M059J (cell line): Measurements from ENCODE around the gene HSPG2. TPM values are rescaled to one million over a fixed set of nuclear protein-coding genes. Genes with fewer than 3 reads are reported as not detected.
"Not testable (repeated sequence)": the region's sequence is repeated elsewhere in the genome, so short reads cannot be mapped to it uniquely, and the experiment has no call there.

Source experiments
- DNase-seq: peaks from one replicate; pipeline ENCODE4 v3.0.0-alpha.2; 2012; ENCODE audit warnings: low read depth
- total RNA-seq: library from RNA; depleted of rRNA; stranded (reverse); fragments of >200 nt; shearing (Covaris generic); gene quantifications from 2 replicates; pipeline ENCODE4 v1.2.3, GENCODE V29; 2014

The HSPG2 gene
- total RNA-seq, 1 experiment from 2014 or later: 60.5 TPM

DNA sequence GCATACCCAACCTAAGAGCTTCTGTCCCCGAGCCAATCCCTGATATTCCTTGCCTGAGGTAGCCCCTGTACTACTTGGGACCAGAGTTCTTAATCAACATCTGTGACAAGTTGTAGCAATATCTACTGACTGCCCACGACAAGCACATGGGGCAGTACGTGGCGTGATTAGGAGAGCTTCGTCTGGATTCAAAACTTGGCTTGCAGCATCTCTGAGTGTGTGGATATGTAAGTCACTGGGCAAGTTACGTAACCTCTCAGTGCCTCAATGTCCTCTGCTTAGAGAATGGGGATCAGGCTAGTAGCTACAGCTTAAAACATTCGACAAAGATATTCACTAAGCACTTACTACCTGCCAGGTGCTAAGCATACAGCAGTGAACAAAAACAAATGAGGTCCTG is 5.0 kb downstream of the HSPG2 start:
- DNase-seq: no peak

DNA sequence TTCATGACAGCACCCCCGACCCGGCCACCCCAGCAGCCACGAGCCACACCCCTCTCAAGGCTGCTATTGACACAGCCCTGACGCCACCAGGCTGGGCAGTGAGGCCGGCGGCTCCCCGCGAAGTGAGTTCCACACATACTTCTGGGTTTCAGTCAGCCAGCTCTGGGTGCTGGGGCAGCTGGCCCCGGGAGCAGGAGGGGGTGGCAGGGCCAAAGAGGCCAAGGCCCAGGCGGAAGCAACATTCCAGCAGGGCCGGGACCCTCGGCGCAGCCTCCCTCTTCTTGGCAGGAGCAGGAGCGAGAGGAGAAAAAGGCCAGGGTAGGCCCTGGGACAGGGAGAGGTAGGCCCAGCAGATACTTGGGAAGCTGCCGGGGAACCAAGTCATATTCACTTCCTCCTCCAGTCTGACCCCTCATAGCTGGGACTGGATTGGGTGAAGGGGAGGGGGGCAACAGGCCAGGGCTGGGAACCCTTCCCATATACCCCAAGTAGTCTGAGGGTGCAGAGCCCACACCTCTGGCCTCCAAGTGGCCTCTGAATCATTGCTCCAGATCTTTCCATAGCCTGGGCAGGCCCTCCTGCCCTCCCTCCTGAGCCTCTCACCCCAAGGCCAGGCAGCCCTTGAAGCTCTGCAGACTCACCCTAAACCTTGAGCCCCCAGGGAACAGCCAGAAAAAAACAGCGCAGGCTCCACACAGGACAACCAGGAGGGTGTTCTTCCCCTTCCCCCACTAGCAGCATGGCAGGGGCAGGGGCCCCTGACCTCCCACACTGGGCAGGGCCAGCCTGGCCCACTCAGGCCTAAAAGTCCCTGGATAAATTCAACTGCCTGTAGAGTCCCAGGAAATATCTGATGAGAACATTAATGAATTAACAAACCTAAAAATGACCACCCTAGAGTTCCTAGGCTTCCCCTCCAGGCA is 5.7 kb downstream of the HSPG2 start:
- peak; percentile 96 for DNase-seq

DNA sequence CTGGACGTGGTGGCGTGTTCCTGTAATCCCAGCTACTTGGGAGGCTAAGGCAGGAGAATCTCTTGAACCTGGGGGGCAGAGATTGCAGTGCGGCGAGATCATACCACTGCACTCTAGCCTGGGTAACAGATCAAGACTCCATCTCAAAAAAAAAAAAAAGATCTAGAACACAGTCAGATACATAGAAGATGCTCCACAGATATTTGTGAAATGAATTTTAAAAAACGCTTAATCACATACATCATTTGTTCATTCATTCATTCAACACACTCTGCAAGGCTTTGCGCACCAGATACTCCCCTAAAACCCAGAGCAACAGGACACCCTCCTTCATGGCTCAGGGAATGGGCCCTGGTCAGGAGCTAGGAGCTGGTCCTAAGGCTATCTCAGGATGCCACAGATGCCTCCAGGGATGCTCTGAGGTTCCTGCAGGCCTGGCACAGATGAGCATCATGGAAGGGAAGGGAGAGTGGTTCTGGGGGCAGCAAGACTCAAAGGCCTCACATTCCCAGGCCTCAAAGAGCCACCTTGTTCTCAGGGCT is 6.4 kb downstream of the HSPG2 start:
- no peak for DNase-seq

DNA sequence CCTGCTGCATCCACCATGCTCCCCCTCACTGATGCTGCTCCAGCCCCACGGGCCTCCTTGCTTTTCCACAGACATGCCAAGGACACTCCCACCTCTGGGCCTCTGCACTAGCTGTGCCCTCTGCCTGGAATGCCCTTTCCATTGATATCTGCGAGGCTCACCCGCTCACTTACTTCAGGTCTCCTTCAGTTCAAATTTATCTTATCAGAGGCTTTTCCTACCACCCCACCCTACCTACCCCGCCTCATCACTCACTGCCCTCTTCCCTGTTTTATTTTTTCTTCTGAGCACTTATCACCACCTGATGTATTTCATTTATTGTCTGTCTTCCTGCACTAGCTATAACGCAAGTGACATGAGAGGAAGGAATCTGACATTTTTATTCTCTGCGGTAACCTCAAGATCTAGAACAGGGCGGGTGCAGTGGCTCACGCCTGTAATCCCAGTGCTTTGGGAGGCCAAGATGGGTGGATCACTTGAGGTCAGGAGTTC is 7.0 kb downstream of the HSPG2 start:
- no peak for DNase-seq

DNA sequence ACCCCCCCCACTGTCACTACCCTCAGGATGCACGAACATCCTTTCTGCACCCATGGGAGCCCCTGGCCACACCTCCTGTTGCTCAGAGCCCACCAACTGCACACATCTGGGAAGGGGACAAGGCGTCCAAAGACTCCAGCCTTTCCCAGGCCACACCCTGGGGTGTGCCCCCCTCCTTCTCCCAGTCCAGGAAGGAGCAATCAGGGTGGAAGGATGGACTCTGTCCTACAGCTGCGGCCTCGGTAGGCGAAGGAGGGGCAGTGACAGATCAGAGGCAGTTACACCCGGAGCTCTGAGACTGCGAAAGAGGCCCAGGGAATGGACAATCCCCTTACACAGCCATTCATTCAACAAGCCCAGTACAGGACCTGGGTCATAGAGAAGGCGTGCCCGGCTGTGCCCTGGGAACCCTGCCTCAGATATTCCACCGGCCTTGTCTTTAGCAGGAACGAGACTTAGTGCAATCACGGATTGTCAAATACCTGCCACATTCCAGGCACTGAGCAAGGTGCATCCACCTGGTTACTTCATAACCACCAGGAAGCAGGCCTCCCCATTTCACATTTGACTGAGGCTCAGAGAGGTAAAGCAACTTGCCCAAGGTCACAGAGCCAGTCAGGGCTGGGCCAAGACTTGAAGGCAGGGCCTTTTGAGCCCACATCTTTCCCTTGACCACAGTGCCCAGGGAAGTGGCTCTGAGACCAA is 9.4 kb downstream of the HSPG2 start:
- DNase-seq: no peak

DNA sequence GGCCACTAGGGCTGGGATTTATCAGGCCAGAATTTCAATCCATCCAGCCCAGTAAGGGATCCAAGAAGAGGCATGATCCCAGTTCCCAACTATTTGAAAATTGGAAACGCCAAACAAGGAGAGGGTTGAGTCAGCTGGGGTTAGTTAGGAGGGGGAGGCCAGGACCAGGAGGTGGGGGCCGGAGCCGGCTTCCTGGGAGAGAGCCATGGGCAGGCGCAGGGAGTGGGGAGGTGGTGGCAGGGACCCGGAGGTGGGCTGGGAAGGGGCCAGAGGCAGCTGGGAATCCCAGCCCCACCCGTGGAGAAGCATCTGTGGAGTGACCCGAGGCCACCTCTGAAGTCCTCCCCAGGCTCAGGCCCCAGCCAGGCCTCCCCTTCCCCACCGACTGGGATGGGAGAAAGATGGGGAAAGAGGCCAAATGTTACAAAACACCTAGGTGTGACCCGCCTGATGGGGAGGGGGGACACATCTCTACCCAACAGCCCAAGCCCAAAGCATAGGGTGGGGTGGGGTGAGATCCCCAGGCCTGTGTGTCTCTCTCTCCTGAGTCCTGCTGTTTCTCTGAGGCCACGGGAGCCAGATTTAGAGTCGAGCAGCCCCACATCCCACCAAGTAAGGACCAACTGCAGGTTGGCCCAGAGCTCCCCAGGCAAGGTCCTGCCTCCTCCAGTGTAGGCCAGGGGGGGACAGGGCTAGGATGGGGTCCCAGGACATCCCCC is 10.1 kb downstream of the HSPG2 start:
- peak; percentile 63 for DNase-seq

DNA sequence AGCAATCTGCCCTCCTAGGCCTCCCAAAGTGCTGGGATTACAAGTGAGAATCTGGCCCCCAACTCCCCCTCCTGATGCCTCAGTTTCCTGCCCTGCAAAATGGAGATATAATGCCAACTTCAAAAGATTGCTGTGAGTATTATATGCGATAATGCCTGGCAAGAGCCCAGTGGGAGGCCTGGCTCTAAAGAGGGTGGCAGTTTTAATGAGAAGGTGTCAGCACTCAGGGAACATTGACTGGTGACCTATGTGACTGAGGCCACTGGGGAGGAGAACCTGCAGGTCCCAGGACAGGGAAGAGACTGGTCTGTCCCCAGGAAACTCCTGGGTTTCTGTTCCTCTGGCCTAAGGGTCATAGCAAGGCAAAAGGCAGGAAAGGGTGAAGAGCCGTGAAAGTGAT is 11.0 kb downstream of the HSPG2 start:
- no peak for DNase-seq

DNA sequence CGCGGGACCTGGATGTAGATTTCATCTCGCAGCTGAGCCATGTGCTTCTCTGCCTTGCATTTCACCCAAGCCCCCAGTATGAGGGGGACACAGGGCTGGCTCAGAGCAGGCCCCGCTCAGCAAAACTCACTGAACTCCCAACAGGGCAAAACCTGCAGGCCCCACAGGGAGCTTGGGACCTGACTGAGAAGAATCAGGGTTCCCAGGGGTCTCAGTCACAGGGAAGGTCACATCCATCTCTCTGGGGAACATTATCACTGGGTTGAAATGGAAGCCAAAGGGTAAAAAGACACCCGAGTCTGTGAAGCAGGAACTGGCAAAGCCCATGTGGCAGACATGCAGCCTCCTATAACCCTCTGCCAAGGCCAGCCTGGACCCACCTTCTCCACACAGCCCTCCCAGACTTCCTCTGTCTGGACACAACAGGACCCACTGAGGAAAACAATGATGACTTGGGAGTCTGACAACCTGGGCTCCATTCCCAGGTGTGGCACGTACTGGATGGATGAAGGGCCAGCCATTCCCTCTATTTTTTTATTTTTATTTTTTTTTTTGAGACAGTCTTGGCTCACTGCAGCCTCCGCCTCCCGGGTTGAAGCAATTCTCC is 11.7 kb downstream of the HSPG2 start:
- no peak for DNase-seq

DNA sequence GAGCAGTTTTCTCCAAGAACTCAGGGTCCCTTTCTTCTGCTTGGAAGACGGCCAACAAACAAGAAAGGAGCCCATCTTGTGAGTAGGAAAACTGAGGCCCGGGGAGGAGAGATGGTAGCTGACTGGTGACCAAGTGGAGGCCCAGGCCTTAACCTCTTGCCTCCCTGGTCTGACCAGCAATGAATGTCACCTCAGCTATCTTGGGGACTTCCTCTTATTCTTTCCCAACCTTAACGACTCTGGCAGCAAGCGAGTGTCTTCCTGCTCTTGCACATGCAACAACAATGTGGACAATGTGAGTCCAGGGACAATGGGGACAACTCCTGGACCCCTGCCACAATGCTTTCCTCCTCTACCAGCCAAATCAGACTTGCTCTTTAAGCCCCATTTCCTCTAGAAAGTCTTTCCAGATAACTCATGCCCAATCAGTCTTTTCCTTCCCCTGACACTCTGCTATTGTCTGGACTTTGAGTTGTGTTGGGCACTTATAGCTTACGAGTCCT is 12.6 kb downstream of the HSPG2 start:
- peak; percentile 60 for DNase-seq

DNA sequence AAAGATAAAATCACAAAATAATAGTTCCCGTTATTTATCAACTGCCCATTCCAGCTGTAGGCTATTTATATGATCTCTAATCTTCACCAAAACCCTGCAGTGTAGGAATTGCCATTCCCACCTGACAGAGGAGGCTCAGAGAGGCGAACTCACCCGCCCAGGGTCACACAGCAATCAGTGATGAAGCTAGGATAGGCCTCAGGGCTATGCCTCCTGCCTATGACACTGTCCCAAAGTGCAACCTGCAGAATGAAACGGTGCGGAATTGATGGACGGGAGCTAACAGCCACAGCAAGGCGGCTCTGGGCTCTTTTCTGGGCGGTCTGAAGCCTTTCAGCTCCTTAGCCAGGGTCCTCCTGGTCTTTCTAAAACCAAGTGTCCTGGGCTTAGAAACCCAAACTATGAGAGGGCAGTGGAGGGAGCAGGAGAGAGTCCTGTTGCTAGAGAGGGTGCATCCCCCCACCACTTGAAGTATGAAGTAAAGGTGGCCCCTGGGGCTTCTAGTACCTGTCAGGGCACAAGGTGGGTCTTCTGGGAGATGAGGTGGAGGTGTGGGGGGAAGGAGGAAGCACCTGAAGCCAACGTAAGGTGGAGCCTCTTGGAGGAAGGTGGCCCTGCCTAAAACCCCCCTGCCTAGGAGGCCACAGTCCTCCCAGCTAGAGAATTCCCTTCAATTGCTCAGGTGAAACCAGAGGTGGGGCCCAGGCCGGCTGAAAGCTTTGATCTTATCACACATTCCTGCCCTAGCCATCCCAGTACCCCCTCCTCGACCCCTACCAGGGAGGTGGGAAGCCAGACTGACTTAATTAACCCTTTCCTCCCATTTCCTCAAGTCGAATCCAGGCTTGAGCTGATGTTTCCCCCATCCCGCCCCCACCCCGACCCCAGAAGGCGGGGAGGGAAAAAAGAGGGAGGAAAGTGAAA is 14.8 kb downstream of the HSPG2 start:
- DNase-seq: no peak

DNA sequence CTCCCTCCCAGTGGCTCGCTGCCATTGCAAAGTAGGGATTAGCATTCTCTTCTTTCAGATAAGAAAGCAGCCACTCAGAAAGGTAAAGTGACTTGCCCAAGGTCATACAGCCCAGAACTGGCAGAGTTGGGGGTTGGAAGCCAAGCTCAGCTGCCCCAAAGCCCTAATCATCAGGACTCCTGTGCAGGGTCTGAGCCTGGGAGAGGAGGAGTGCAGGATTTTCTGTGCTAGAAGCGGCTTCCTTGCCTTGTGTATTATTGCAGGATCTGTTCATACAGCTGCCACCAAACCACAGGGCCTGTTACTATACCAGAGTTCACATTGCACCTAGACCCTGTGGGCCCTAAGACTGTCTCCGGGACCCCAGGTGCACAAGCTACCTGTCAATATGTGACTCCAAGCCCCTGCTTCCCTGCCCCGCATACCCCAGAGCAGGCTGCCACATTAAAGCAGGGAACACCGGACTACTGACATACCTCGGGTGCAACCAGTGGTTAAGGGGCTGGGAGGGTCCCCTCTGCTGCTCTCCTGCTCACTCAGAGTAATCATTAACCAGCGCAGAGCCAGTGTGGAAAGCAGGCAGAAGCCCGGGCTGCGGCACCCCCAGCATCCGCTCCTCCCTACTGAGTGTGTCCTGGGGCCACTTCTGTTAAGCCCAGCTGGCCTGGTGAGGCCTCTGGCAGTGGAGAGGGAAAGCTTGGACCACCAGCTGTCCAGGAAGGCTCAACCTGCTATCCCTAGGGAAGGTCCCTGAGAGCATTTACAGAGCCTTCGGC is 15.8 kb downstream of the HSPG2 start:
- DNase-seq: no peak

DNA sequence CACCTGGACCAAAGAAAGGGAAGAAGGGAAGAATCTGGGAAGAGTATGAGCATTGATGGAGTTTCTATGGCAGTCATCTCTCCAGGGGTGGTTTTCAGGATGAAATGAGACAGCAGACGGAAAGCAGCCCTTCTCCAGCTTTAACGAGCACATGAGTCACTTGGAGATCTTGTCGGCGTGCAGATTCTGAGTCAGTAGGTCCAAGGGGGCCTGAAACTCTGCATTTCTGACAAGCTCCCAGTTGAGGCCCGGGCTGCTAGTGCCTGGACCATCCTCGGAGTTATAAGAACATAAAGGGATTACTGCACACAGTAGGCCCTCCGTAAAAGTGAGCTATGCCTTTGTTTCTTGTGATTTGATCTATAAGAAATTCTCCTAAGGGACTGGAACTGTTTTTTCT is 17.6 kb downstream of the HSPG2 start:
- DNase-seq: peak; percentile 90

DNA sequence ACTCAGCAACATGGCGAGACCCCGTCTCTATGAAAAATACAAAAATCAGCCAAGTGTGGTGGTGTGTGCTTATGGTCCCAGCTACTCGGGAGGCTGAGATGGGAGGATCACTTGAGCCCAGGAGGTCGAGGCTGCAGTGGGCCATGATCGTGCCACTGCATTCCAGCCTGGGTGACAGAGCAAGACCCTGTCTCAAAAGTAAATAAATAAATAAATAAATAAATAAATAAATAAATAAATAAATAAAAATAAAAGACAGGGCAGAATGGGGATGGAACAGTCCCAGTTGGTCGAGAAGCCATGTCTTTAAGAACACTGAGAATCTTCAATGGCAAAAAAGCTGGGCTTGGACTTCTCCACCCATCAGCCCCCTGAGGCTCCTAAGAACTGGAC is 19.9 kb downstream of the HSPG2 start:
- not testable (repeated sequence) for DNase-seq

DNA sequence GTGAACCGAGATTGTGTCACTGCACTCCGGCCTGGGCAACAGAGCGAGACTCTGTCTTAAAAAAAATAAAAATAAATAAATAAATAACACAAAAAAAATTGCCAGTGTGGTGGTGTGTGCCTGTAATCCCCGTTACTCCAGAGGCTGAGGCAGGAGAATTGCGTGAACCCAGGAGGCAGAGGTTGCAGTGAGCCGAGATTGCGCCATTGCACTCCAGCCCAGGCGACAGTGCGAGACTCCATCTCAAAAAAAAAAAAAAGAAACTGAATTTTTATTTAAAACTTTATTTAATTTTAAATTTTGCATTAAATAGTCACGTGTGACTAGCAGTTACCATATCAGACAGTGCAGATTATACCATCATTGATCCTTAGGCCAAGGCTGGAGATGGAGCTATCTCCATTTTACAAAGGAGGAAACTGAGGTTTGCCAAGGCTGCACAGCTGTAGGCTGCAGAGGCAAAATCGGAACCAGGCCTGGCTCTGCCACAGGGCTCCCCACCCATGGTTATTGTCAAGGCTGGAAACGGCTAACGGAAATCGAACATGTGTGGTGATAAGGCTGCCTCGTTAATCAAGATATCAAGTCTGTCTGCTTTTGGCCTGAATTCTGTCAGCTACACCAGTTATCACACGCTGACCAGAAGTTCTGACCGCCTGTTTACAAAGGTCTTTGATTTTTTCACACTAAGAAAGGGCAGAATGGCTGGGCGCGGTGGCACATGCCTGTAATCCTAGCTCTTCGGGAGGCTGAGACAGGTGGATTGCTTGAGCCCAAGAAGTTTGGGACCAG is 20.5 kb downstream of the HSPG2 start:
- DNase-seq: no peak

DNA sequence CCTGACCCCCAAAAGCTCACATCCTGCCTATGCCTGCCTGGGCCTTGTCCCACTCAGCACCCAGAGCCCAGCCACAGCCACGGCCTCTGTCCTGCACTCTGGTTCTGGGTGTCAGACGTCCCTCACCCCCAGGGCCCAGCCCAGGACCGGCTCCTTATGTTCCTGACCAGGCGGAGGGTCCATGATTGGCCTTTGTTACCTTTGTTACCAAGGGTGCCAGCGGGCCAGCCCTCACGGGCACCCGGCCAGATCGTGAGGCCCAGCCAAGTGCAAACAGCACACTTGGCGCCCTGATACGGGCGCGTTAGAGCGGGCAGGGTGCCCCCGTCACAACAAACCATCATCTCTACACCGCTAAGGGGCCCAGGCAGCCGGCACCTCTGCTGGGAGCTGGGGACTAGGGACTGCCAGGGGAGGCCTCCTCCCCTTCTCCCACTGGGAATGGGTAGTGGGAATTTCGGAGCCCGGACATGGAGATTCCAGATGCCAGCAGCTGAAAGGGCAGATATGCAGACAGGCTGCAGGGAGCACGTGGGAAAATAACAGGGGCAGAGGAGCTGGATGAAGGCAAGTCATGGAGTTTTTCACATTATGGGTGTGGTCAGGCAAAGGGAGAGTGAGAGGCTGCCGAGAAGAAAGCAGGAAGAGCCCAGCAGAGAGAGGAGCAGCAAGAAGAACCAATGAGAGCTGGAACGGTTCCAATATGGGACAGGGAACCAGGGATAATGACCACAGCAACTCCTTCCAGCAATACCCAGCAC is 22.1 kb downstream of the HSPG2 start:
- DNase-seq: no peak

DNA sequence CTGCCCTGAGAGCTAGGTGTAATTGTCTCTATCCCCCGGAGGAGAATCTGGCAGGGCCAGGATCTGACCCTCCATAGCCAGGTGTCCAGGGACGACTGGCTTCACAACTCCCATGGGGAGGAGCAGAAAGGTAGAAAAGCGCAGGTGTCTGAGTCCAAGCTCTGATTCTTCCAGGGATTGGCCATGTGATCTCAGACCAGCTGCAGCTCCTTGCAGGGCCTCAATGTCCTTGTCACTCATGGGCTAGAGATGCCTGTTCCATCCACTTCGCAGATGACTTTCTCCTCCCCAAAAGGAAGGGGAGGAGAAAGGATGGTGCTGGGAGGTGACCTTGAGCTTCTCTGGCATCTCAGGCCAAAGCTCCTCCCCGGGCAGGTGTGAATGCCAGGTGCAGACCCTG is 22.7 kb downstream of the HSPG2 start:
- no peak for DNase-seq

DNA sequence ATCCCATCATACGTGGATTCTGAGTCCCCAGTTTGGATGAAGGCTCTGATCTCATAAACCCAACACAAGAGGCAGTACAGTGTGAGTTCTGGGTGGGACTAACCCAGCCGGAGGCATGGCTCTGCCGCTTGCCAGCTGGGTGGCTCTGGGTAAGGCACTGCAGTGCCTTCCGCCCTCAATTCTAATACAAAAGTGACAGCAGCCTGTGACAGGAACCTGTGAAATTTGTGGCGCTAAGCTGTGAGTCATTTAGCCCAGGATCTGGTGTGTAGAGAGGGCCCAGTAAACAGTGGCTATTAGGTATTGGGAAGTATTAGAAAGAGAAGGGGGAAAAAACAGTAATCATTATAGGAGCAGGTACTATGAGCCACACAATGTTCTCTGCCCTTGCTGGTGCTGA is 23.3 kb downstream of the HSPG2 start:
- peak; percentile 58 for DNase-seq

DNA sequence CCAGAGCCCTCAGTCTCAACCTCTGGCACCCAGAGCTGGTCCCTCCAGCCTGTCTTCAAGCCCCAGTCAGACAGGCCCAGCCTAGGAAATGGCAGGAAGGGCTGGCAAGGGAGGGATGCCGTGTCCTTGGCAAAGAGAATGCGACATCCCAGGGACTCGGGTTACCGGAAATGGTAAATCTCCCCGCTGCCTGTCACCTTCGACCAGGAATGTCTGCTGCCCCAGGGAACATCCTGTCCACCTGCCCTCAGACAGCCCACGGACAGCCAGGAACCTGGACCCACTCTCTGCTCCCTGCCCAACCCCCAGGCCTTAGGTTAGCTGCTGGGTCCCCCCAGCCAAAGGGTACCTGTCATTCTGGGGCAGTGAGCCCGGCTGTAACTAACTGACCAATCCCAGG is 23.9 kb downstream of the HSPG2 start:
- no peak for DNase-seq
